HS-5 (cell line): Measurements from ENCODE around the gene CACNG4.
"Not testable (repeated sequence)": the region's sequence is repeated elsewhere in the genome, so short reads cannot be mapped to it uniquely, and the experiment has no call there.

ENCODE experiments used
- DNase-seq: peaks from one replicate; pipeline ENCODE4 v3.0.0-alpha.2; 2012; ENCODE audit warnings: low read depth

The CACNG4 gene

GRCh38 chr17:67018471-67019434 lies 54.2 kb downstream of the CACNG4 start:
- DNase-seq: no peak

DNA sequence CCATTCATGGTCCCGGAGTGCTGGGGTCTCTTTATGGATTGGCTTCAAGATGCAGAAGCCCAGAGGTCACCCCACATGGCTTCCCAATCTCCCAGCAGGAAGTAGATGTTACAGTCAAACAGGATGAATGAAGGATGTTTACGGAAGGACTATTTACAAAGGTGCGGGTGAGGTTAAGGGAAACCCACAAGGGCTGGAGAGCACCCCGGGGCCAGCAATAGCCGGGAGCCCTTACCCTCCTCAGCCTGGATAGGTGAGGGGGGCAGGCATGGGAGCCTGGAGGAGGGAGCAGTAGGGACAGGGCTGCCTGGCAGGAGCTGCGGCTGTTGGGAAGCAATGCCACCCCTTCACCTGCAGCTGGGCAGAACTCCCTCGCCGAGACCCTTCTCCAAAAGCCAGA lies 55.3 kb downstream of the CACNG4 start:
- no peak for DNase-seq

DNA sequence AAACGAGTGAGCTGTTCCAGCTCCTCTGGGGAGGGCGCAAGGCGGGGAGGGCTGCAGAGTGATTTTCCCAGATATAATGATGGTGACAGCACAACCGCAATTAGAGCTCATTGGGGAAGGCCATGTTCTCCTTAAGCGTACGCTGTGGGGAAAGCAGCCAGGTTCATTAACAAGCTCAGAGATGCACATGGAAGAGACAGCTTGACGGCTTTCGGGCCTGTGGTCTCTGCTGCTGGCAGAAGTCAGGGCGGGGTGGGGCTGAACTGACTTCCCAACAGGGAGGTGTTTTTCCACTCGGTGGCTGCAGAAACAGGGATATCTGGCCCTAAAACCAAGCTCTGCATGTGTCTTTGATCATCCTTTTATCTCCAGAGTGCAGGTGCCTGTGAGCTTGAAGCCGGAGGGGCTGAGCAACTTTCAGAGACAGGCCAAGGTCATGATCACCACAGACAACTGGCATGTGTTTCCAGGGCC lies 55.8 kb downstream of the CACNG4 start:
- no peak for DNase-seq

DNA sequence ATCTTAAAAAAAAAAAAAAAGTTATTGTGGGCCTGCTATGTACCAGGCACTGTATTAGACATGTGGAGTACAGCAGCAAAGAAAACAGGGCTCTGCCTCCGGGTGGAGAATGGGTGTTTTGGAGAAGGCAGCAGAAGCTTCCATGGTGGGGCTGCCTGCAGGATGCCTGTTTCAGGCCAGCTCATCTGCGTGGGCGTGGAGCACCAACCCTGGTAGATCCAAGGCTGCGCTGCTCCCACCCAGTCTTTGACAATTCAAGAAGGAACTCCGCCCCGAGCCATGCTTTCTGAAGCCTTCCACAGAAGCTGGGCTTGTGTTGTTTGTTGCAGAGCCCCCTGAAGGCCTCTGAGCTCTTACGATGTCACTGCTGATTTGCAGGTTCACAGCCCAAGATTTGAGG lies 56.7 kb downstream of the CACNG4 start:
- no peak for DNase-seq

DNA sequence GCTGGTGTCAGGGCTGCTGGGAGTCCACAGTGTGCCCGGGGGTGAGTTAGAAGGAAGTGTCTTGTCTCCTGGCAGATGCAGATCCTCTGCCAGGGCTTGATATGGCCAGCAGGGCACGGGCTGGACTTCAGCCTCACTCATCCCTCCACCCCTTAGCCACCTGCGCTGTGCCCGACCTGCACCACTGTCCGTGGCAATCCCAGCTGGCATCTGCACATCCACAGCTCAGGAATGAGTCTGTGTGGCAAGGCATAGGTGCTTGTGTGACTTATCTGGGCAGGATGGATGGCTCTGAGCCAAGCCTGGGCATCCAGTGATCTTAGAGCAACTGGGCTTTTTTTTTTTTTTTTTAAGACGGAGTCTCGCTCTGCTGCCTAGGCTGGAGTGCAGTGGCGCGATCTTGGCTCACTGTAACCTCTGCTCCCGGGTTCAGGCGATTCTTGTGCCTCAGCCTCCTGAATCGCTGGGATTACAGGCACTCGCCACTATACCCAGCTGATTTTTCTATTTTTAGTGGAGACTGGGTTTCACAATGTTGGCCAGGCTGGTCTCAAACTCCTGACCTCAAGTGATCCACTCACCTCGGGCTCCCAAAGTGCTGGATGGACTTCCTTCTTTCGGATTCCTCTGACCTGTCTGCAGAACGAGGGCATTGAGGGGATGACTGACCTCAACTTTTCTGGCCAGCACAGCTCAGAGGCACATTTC lies 57.4 kb downstream of the CACNG4 start:
- no peak for DNase-seq

- no peak for DNase-seq
Observed at GRCh38 chr17:67022451-67022810, 57.9 kb downstream of the CACNG4 start.

GRCh38 chr17:67024736-67025135 lies 60.2 kb downstream of the CACNG4 start:
- no peak for DNase-seq

- no peak for DNase-seq
Observed at GRCh38 chr17:67025216-67025792, 60.8 kb downstream of the CACNG4 start.

DNA sequence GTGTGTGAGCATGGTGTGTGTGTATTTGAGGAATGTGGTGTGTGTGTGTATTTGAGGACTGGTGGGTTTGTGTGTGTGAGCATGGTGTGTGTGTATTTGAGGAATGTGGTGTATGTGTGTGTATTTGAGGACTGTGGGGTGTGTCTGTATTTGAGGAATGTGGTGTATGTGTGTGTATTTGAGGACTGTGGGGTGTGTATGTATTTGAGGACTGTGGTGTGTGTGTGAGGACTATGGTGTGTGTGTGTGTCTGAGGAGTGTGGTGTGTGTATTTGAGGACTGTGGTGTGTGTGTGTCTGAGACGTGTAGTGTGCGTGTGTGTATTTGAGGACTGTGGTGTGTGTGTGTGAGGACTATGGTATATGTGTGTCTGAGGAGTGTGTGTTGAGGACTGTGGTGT lies 61.8 kb downstream of the CACNG4 start:
- no peak for DNase-seq

DNA sequence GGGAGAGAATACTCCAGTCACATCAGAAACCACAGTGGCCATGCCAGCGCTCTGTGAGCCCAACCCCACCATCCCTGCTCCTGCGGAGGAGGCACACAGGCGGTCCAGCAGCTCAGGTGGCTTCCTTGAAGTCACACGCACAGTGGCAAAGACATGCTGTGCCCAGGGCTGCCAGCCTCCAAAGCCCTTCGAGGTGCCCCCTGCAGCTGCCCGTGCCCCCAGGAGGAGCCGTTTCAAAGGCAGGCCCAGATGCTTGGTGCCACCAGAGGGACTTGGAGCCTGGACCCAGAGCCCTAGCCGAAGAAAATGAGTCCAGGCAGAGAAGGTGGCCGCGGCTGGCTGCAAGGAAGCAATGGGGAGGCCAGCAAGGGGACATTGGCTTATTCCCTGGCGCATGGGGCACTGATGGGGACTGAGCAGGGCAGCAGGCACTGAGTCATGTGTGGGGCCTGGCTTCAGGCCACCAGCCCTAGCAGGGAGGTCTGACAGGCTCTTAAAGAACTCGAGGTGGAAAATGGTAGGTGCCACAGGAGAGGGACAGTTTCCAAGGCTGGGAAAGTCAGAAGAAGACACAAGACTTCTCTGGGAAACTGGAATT lies 62.6 kb downstream of the CACNG4 start:
- no peak for DNase-seq

- no peak for DNase-seq
Observed at GRCh38 chr17:67030641-67031040, 66.1 kb downstream of the CACNG4 start.

GRCh38 chr17:67032382-67032781 lies 67.9 kb downstream of the CACNG4 start:
- no peak for DNase-seq

GRCh38 chr17:67032985-67033384 lies 68.5 kb downstream of the CACNG4 start:
- DNase-seq: no peak

GRCh38 chr17:67033613-67034012 lies 69.1 kb downstream of the CACNG4 start:
- DNase-seq: no peak

GRCh38 chr17:67035131-67036083 lies 70.9 kb downstream of the CACNG4 start:
- no peak for DNase-seq

- DNase-seq: no peak
Observed at GRCh38 chr17:67038861-67039365, 74.4 kb downstream of the CACNG4 start.

GRCh38 chr17:67040652-67041051 lies 76.1 kb downstream of the CACNG4 start:
- DNase-seq: no peak

- not testable (repeated sequence) for DNase-seq
Observed at GRCh38 chr17:67041119-67041518, 76.6 kb downstream of the CACNG4 start.

- no peak for DNase-seq
Observed at GRCh38 chr17:67041531-67041930, 77.0 kb downstream of the CACNG4 start.

DNA sequence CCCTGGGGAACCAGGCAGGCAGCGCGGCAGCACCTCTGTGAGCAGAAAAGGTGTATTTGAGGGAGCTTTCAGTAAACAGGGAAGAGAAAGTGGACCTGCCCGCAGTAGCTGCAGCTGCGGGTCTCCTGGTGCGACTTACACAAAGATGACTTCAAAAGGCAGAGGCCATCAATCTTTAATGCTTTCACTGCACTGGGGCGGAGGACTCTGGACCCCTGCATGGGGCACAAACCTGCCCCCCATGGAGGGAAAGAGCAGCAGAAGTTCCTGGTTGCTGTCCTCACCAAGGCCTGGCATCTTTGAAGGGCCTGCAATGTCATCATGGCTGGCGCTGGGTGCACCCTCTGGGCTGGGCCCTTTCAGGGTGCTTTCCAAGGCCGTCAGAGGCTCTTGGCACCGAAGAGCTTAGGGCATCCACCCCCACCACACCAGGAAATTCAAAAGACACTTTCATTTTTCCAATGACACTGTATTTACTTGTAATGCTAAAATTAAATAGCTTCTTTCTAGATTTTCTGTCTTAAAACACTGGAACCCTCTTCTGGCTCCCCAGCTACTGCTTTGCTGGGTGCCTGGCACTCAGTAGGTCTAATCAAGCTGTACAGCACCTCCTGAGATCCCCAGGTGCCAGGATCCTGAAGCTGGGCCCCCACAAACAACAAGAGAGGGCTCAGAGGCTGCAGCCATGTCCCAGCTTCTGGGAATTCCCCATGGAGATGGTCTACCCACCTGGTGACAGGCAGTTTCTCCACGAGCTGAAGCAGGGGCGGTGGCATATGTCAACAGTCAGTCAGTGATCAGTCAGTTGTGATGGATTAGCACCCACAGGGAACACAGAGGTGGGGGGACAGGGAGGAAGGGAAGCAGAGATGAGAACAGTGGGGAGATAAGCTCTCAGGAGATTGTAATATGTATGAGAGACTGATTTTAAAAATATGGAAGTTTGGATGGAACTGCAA lies 77.7 kb downstream of the CACNG4 start:
- DNase-seq: no peak
